ENCODE measurements around the gene THYN1. TPM values are rescaled to one million over a fixed set of nuclear protein-coding genes. Genes with fewer than 3 reads are reported as not detected.

Gene THYN1
- total RNA-seq, 1 donor from 2014 or later = 31.3 TPM

DNA sequence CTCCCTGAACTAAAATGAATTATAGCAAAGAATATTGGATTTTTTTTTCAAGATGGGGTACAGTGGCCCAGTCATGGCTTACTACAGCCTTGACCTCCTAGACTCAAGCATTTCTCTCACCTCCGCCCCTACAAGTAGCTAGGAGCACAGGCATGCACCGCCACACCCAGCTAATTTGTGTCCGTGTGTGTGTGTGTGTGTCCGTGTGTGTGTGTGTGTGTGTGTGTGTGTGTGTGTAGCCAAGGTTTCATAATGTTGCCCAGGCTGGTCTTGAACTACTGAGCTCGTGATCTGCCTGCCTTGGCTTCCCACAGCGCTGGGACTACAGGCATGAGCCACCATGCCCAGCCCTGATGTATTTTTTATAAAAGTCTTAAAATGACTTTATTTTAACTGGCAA is 12.6 kb downstream of the THYN1 start:
- Histone ChIP-seq H3K9me3 (ENCODE audit: control insufficient read depth in 3 of 3, low read length in 3 of 3) (no peaks in the 10 kb centered on the region), H3K4me1 (ENCODE audit: control insufficient read depth in 3 of 3, insufficient read depth in 3 of 3, low read length in 3 of 3) (no peaks in the 10 kb centered on the region), H3K27ac (ENCODE audit: low read depth, low read length) (no peak overlapping the region), H3K4me3 (ENCODE audit: low read length in 3 of 3) (no peak overlapping the region), H3K36me3 (ENCODE audit: control insufficient read depth in 3 of 3, insufficient read depth in 3 of 3, low read length in 3 of 3) (peaks cover 57 to 76% (median 64%) of the 10 kb centered on the region in 3 donors), H3K9ac (ENCODE audit: low read depth in 1 of 3, low read length in 3 of 3) (no peak overlapping the region), H3K27me3 (ENCODE audit: control insufficient read depth in 3 of 3, insufficient read depth in 3 of 3, low read length in 3 of 3) (no peaks in the 10 kb centered on the region)

DNA sequence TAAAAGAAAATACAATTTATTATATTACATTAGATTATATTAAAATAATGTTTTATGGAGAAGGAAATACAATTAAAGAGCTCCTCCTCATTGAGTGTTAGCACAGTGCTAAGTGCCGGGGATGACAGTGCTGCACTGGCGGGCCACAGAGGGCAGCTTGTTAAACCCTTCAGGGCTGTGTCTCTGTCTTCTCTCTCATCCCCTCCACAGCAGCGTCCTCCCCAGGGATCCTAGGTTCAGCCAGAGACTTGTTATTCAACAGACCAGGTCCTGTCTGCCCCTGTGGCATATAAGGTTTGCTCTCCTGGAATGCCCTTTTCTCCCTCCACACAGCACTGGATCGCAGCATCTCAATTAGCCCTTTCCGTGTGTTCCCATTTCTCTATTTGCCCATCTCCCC is 14.2 kb downstream of the THYN1 start:
- Histone ChIP-seq H3K36me3 (ENCODE audit: control insufficient read depth in 3 of 3, insufficient read depth in 3 of 3, low read length in 3 of 3) (peaks cover 47 to 71% (median 59%) of the 10 kb centered on the region in 3 donors), H3K9me3 (ENCODE audit: control insufficient read depth in 3 of 3, low read length in 3 of 3) (no peaks in the 10 kb centered on the region), H3K9ac (ENCODE audit: low read depth in 1 of 3, low read length in 3 of 3) (no peak overlapping the region), H3K27me3 (ENCODE audit: control insufficient read depth in 3 of 3, insufficient read depth in 3 of 3, low read length in 3 of 3) (no peaks in the 10 kb centered on the region), H3K4me3 (ENCODE audit: low read length in 3 of 3) (no peak overlapping the region), H3K4me1 (ENCODE audit: control insufficient read depth in 3 of 3, insufficient read depth in 3 of 3, low read length in 3 of 3) (no peaks in the 10 kb centered on the region), H3K27ac (ENCODE audit: low read depth, low read length) (no peak overlapping the region)

DNA sequence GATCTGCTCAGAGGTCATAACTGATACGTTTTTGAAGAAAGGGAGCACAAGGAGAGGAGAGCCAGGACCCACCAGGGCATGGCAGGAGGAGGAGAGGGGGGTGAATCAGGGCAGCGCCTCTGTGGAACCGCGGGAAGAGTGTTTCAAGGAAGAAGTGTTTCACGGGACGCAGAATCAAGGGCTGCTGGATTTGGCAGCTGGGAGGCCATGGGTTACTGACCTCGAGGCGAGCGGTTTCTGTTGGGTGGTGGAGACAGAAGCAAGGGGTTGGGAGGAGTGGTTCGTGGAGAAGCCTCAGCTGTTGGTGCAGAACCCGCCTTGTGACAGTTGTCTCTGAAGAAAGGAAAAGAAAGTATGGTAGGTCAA is 15.6 kb downstream of the THYN1 start:
- peaks cover 37 to 57% (median 45%) of the 10 kb centered on the region in 3 donors for H3K36me3 ChIP-seq (ENCODE audit: control insufficient read depth in 3 of 3, insufficient read depth in 3 of 3, low read length in 3 of 3)

DNA sequence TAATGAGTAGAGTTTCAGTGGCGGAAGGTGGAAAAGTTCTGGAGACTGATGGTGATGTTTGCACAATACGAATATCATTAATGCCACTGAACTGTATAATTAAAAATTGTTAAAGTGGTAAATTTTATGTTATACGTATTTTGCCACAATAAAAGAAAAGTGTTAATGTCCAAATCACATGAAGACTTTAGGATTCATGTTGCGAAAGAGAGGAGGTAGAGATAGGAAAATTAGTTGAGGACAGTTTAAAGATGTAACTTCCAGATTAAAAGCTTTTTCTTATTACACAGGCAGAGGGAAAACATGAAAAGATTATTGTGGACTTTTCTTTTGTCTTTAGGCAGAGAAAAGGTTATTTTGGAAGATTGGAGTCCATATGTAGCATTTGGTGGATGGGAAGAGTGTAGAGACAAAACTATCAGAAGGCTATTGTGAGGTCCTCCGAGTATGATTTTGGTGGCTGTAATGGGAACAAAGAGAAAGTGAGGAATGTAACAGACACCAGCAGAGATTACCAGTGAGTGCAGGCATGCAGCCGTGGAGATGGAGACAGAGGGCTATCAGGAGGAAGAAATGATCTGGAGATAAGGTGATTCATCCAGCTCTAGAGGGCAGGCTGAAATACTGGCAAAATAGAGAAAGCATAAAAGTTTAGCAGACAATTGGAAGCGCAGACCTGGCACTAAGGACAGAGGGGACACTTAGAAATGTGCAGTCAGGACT is 16.2 kb downstream of the THYN1 start:
- Histone ChIP-seq H3K27ac (ENCODE audit: low read depth, low read length) (no peak overlapping the region), H3K36me3 (ENCODE audit: control insufficient read depth in 3 of 3, insufficient read depth in 3 of 3, low read length in 3 of 3) (peaks cover 32 to 52% (median 39%) of the 10 kb centered on the region in 3 donors), H3K9ac (ENCODE audit: low read depth in 1 of 3, low read length in 3 of 3) (no peak overlapping the region), H3K27me3 (ENCODE audit: control insufficient read depth in 3 of 3, insufficient read depth in 3 of 3, low read length in 3 of 3) (no peaks in the 10 kb centered on the region), H3K9me3 (ENCODE audit: control insufficient read depth in 3 of 3, low read length in 3 of 3) (no peaks in the 10 kb centered on the region), H3K4me3 (ENCODE audit: low read length in 3 of 3) (no peak overlapping the region), H3K4me1 (ENCODE audit: control insufficient read depth in 3 of 3, insufficient read depth in 3 of 3, low read length in 3 of 3) (peaks cover 0 to 9% (median 0%) of the 10 kb centered on the region in 3 donors)

More for the DNA sequence above, 15.6 kb downstream of the THYN1 start:
- peaks cover 0 to 6% (median 0%) of the 10 kb centered on the region in 3 donors for H3K4me1 ChIP-seq (ENCODE audit: control insufficient read depth in 3 of 3, insufficient read depth in 3 of 3, low read length in 3 of 3)
- H3K27ac ChIP-seq (ENCODE audit: low read depth, low read length) = no peak overlapping the region
- H3K9me3 ChIP-seq (ENCODE audit: control insufficient read depth in 3 of 3, low read length in 3 of 3) = no peaks in the 10 kb centered on the region
- H3K4me3 ChIP-seq (ENCODE audit: low read length in 3 of 3) = no peak overlapping the region
- H3K27me3 ChIP-seq (ENCODE audit: control insufficient read depth in 3 of 3, insufficient read depth in 3 of 3, low read length in 3 of 3) = no peaks in the 10 kb centered on the region
- H3K9ac ChIP-seq (ENCODE audit: low read depth in 1 of 3, low read length in 3 of 3) = no peak overlapping the region

DNA sequence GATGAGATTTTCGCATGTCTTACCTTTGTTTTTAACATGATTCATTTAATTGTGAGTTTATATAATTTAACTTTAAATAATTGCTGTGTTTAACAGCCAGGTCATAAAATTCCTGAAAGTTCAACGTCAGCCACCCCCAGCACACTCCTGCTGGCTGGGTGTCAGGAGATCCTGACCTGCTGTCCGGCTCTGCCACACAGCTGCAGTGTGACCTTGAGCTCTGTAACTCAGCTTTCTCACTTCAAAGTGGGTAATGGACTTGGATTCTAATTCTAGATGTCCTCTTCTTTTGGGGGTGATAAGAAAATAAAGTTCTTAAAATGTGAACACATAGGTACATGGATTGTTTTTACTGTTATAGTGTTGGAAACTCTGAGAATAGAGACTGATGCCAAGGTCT is 17.8 kb downstream of the THYN1 start:
- no peaks in the 10 kb centered on the region for H3K9me3 ChIP-seq (ENCODE audit: control insufficient read depth in 3 of 3, low read length in 3 of 3)
- H3K4me1 ChIP-seq (ENCODE audit: control insufficient read depth in 3 of 3, insufficient read depth in 3 of 3, low read length in 3 of 3) = peaks cover 0 to 15% (median 5%) of the 10 kb centered on the region in 3 donors
- H3K9ac ChIP-seq (ENCODE audit: low read depth in 1 of 3, low read length in 3 of 3) = no peak overlapping the region
- peaks cover 22 to 40% (median 27%) of the 10 kb centered on the region in 3 donors for H3K36me3 ChIP-seq (ENCODE audit: control insufficient read depth in 3 of 3, insufficient read depth in 3 of 3, low read length in 3 of 3)
- H3K4me3 ChIP-seq (ENCODE audit: low read length in 3 of 3) = no peak overlapping the region
- H3K27me3 ChIP-seq (ENCODE audit: control insufficient read depth in 3 of 3, insufficient read depth in 3 of 3, low read length in 3 of 3) = no peaks in the 10 kb centered on the region
- no peak overlapping the region for H3K27ac ChIP-seq (ENCODE audit: low read depth, low read length)

DNA sequence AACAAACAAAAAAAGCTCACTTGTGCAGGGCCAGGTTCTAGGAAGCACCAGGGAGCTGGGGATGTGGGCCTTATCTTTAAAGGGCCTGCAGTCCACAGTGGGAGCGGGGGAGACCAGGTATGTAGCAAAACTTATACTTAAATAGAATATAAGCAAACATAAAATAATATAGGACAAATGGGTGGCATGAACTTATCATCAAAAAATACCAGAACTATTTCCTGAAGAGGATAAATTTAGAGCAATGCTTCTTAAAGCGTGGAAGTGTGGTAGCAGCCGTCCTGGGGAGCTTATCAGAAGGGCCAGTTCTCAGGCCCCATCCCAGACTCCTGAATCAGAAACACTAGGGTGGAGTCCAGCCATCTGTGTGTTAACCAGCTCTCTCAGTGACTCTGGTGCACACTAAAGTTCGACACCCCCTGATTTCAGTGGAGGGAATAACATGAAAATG is 19.4 kb downstream of the THYN1 start:
- H3K27me3 ChIP-seq (ENCODE audit: control insufficient read depth in 3 of 3, insufficient read depth in 3 of 3, low read length in 3 of 3) = no peaks in the 10 kb centered on the region
- peaks cover 4 to 23% (median 8%) of the 10 kb centered on the region in 3 donors for H3K4me1 ChIP-seq (ENCODE audit: control insufficient read depth in 3 of 3, insufficient read depth in 3 of 3, low read length in 3 of 3)
- H3K36me3 ChIP-seq (ENCODE audit: control insufficient read depth in 3 of 3, insufficient read depth in 3 of 3, low read length in 3 of 3) = peaks cover 10 to 25% (median 13%) of the 10 kb centered on the region in 3 donors
- H3K9me3 ChIP-seq (ENCODE audit: control insufficient read depth in 3 of 3, low read length in 3 of 3) = no peaks in the 10 kb centered on the region
- no peak overlapping the region for H3K27ac ChIP-seq (ENCODE audit: low read depth, low read length)
- H3K9ac ChIP-seq (ENCODE audit: low read depth in 1 of 3, low read length in 3 of 3) = no peak overlapping the region
- no peak overlapping the region for H3K4me3 ChIP-seq (ENCODE audit: low read length in 3 of 3)

DNA sequence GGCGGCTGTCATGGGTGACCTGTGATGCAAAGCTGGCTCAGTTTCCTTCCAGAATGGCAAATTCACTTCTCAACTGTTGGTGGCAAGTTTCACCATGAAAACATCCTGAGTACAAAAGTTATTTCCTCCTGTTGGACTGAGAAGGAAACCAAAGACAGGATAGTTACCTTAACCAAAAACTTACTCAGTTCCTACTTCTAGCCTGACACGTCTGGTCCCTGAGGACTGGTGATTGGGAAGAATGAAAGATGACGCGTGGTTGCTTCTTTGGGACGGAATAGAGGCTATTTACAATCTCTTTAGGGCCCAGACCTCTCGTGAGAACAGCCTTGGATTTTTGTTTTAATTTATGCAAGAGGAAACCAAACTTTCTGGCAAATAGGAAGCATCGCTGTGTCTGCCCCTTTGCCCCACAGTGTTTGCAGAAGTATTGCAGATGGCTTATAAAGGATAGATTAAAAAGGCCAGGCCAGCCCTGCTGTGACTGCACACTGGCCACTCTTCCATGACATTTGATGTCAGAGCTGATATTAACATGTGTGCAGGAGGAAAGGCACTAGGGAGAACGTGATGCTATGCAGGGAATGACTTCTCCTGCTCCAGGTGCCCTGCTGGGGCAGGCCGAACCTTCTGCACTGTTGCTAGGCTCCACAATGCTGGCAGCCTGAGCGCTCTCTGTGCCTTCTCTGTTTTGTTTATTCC is 21.0 kb downstream of the THYN1 start:
- no peak overlapping the region for H3K27ac ChIP-seq (ENCODE audit: low read depth, low read length)
- no peaks in the 10 kb centered on the region for H3K9me3 ChIP-seq (ENCODE audit: control insufficient read depth in 3 of 3, low read length in 3 of 3)
- H3K9ac ChIP-seq (ENCODE audit: low read depth in 1 of 3, low read length in 3 of 3) = no peak overlapping the region
- H3K4me1 ChIP-seq (ENCODE audit: control insufficient read depth in 3 of 3, insufficient read depth in 3 of 3, low read length in 3 of 3) = peaks cover 6 to 32% (median 8%) of the 10 kb centered on the region in 3 donors
- no peaks in the 10 kb centered on the region for H3K27me3 ChIP-seq (ENCODE audit: control insufficient read depth in 3 of 3, insufficient read depth in 3 of 3, low read length in 3 of 3)
- peaks cover 7 to 18% (median 10%) of the 10 kb centered on the region in 3 donors for H3K36me3 ChIP-seq (ENCODE audit: control insufficient read depth in 3 of 3, insufficient read depth in 3 of 3, low read length in 3 of 3)
- no peak overlapping the region for H3K4me3 ChIP-seq (ENCODE audit: low read length in 3 of 3)

DNA sequence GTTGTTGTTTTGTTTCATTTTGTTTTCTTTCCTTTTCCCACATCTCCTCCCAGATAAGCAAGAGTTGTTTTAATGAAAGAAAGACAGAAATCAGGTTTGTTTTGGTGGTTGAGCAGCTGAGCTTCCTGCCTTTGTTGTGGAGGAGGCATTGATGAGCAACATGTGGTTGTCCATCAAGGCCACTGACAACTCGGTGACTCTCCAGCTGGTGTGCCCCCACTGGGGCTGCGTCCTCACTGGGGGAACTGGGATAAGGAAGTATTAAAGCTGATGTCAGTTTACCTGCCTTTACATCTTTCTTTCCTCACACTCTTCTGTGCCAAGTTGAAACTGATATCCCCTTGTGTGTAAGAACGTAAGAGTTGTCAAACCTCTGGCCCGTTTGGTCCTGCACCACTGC is 22.8 kb downstream of the THYN1 start:
- Histone ChIP-seq H3K27ac (ENCODE audit: low read depth, low read length) (no peak overlapping the region), H3K4me3 (ENCODE audit: low read length in 3 of 3) (no peak overlapping the region), H3K9ac (ENCODE audit: low read depth in 1 of 3, low read length in 3 of 3) (no peak overlapping the region), H3K4me1 (ENCODE audit: control insufficient read depth in 3 of 3, insufficient read depth in 3 of 3, low read length in 3 of 3) (peaks cover 23 to 49% (median 23%) of the 10 kb centered on the region in 3 donors), H3K27me3 (ENCODE audit: control insufficient read depth in 3 of 3, insufficient read depth in 3 of 3, low read length in 3 of 3) (no peaks in the 10 kb centered on the region), H3K36me3 (ENCODE audit: control insufficient read depth in 3 of 3, insufficient read depth in 3 of 3, low read length in 3 of 3) (peaks cover 7 to 9% (median 9%) of the 10 kb centered on the region in 3 donors), H3K9me3 (ENCODE audit: control insufficient read depth in 3 of 3, low read length in 3 of 3) (no peaks in the 10 kb centered on the region)

DNA sequence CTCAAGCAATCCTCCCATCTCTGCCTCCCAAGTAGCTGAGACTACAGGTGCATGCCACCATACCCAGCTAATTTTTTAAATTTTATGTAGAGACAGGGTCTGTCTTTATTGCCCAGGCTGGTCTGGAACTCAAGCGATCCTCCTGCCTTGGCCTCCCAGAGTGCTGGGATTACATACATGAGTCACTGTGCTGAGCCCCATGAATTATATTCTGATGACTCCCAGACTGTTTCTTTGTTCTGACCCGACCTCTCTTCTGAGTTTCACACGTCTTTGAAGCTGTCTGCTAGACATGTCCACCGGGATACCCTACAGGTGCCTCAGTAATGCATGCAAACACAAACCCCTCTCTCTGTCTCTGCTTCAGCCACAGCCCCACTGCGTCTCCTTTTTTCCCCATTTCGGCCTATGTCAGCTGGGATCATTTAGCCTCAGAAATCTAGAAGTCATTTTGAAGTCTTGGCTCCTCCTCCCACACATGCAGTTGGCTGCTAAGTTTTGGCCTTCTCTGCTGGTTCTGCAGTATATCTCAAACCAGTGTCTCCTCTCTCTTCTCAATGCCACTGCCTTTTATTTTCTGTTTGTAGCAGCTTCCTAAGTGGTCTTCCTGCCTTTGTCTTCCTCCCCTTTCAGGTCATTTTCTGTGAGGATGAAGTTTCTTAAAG is 23.9 kb downstream of the THYN1 start:
- peaks cover 25 to 54% (median 25%) of the 10 kb centered on the region in 3 donors for H3K4me1 ChIP-seq (ENCODE audit: control insufficient read depth in 3 of 3, insufficient read depth in 3 of 3, low read length in 3 of 3)
- H3K9ac ChIP-seq (ENCODE audit: low read depth in 1 of 3, low read length in 3 of 3) = no peak overlapping the region
- peaks cover 0 to 3% (median 2%) of the 10 kb centered on the region in 3 donors for H3K36me3 ChIP-seq (ENCODE audit: control insufficient read depth in 3 of 3, insufficient read depth in 3 of 3, low read length in 3 of 3)
- no peaks in the 10 kb centered on the region for H3K27me3 ChIP-seq (ENCODE audit: control insufficient read depth in 3 of 3, insufficient read depth in 3 of 3, low read length in 3 of 3)
- no peak overlapping the region for H3K27ac ChIP-seq (ENCODE audit: low read depth, low read length)
- no peaks in the 10 kb centered on the region for H3K9me3 ChIP-seq (ENCODE audit: control insufficient read depth in 3 of 3, low read length in 3 of 3)
- H3K4me3 ChIP-seq (ENCODE audit: low read length in 3 of 3) = no peak overlapping the region

Measured in skeletal muscle tissue (tissue), 4 donors.